Measurements from ENCODE around the gene WDR6. TPM values are rescaled to one million over a fixed set of nuclear protein-coding genes. Genes with fewer than 3 reads are reported as not detected.

WDR6 gene
- total and polyA plus RNA-seq, 2 experiments from 2014 or later, result 76.5 to 156 TPM

- TF ChIP-seq ZNF462 (CRISPR knock-in tag; IDR thresholded peaks at IDR 0.05) (no peak), ZNF331 (CRISPR knock-in tag; IDR thresholded peaks at IDR 0.05; ENCODE audit: low read depth) (no peak), CREB1 (CRISPR knock-in tag; IDR thresholded peaks at IDR 0.05; ENCODE audit: low read depth) (no peak), ETS1 (IDR thresholded peaks at IDR 0.05) (no peak), POLR2AphosphoS5 (IDR thresholded peaks at IDR 0.05; ENCODE audit: low read depth) (no peak; the same call in 1 of the 2 replicates), NANOG (IDR thresholded peaks at IDR 0.05; ENCODE audit: borderline replicate concordance) (no peak), STAT1 (IDR thresholded peaks at IDR 0.05; ENCODE audit: unreplicated experiment) (no peak), JUNB (IDR thresholded peaks at IDR 0.05; ENCODE audit: unreplicated experiment) (no peak), REST (IDR thresholded peaks at IDR 0.05; ENCODE audit: unreplicated experiment) (no peak)
Measured at GRCh38 chr3:49025005-49025792, 18.0 kb downstream of the WDR6 start (continued).
